Parathyroid adenoma (tissue), 2 donors: ENCODE results near the gene DEDD2.
"Not testable (repeated sequence)": the region's sequence is repeated elsewhere in the genome, so short reads cannot be mapped to it uniquely, and the experiment has no call there.

Source experiments
- H2AFZ ChIP-seq: fragments of 300-600 bp; sonication (generic); one replicate; pipeline ENCODE4 v1.7.0; 2017; ENCODE audit warnings: antibody characterized with exemption, mild to moderate bottlenecking
- H3K27ac ChIP-seq: fragments of 300-600 bp; sonication (generic); one replicate; pipeline ENCODE4 v1.7.0; 2017
- H3K27me3 ChIP-seq: fragments of 300-600 bp; sonication (generic); one replicate; pipeline ENCODE4 v1.7.0; 2017; ENCODE audit warnings: low read length; ENCODE audit not compliant: control insufficient read depth, insufficient read depth
- H3K36me3 ChIP-seq: fragments of 300-600 bp; sonication (generic); one replicate; pipeline ENCODE4 v1.7.0; 2017; ENCODE audit warnings: low read length; ENCODE audit not compliant: control insufficient read depth, insufficient read depth
- H3K4me1 ChIP-seq: fragments of 300-600 bp; sonication (generic); one replicate; pipeline ENCODE4 v1.7.0; 2017; ENCODE audit warnings: control low read depth
- H3K4me2 ChIP-seq: fragments of 300-600 bp; sonication (generic); one replicate; pipeline ENCODE4 v1.7.0; 2017; ENCODE audit warnings: low read length
- H3K4me3 ChIP-seq: fragments of 300-600 bp; sonication (generic); one replicate; pipeline ENCODE4 v1.7.0; 2017; ENCODE audit warnings: low read depth, low read length
- H3K79me2 ChIP-seq: fragments of 300-600 bp; sonication (generic); one replicate; pipeline ENCODE4 v1.7.0; 2017; ENCODE audit warnings: control low read depth
- H3K9ac ChIP-seq: fragments of 300-600 bp; sonication (generic); one replicate; pipeline ENCODE4 v1.7.0; 2017; ENCODE audit warnings: mild to moderate bottlenecking
- H3K9me3 ChIP-seq: fragments of 300-600 bp; sonication (generic); one replicate; pipeline ENCODE4 v1.7.0; 2017; ENCODE audit warnings: low read length; ENCODE audit not compliant: control insufficient read depth
- CTCF ChIP-seq: fragments of 300-600 bp; sonication (generic); IDR thresholded peaks from one replicate; pipeline ENCODE4 v1.7.0; 2017; ENCODE audit warnings: antibody characterized with exemption, mild to moderate bottlenecking
- donor health status: primary hyperparathyroidism.

Gene DEDD2

GRCh38 chr19:42217520-42218437, at the start of gene DEDD2:
Gene DEDD2, minus strand, starts transcription at chr19:42217677. Its CDS starts 670 bp downstream, at chr19:42217007.
- peaks cover 27% of the 10 kb centered on the region for H3K4me1 ChIP-seq
- peak within 1 kb of the TSS; percentile 82 for H3K4me3 ChIP-seq
- no peaks in the 10 kb centered on the region for H3K9me3 ChIP-seq
- peak within 1 kb of the TSS; percentile 82 for H3K4me2 ChIP-seq
- H3K9ac ChIP-seq = peak within 1 kb of the TSS; percentile 40
- H3K79me2 ChIP-seq = peaks cover 81% of the 10 kb centered on the region
- no peaks in the 10 kb centered on the region for H3K36me3 ChIP-seq
- no peaks in the 10 kb centered on the region for H3K27me3 ChIP-seq
- H3K27ac ChIP-seq = peak within 1 kb of the TSS; percentile 74
- TF ChIP-seq CTCF = no peak
- H2AFZ ChIP-seq = peak within 1 kb of the TSS; percentile 62

- not testable (repeated sequence) for H3K36me3 ChIP-seq, H3K4me3 ChIP-seq, H3K27me3 ChIP-seq, H3K9ac ChIP-seq, H3K9me3 ChIP-seq, H3K4me2 ChIP-seq
- peak overlapping the region; percentile 96 for H2AFZ ChIP-seq
- peaks cover 21% of the 10 kb centered on the region for H3K79me2 ChIP-seq
- H3K27ac ChIP-seq = peak overlapping the region; percentile 98
- H3K4me1 ChIP-seq = peaks cover 16% of the 10 kb centered on the region
Measured at GRCh38 chr19:42266928-42267603, 49.6 kb upstream of the DEDD2 start.

GRCh38 chr19:42266105-42266504, 48.6 kb upstream of the DEDD2 start:
- not testable (repeated sequence) for H3K9ac ChIP-seq, H3K4me3 ChIP-seq, H3K27me3 ChIP-seq, H3K9me3 ChIP-seq, H3K27ac ChIP-seq, H3K36me3 ChIP-seq, H2AFZ ChIP-seq, H3K4me2 ChIP-seq
- Histone ChIP-seq H3K4me1 (peaks cover 14% of the 10 kb centered on the region), H3K79me2 (peaks cover 14% of the 10 kb centered on the region)

GRCh38 chr19:42261763-42262162, 44.3 kb upstream of the DEDD2 start:
- no peaks in the 10 kb centered on the region for H3K4me1 ChIP-seq
- no peaks in the 10 kb centered on the region for H3K9me3 ChIP-seq
- no peaks in the 10 kb centered on the region for H3K27me3 ChIP-seq
- no peaks in the 10 kb centered on the region for H3K36me3 ChIP-seq
- no peaks in the 10 kb centered on the region for H3K79me2 ChIP-seq
- no peak overlapping the region for H3K4me2 ChIP-seq
- no peak overlapping the region for H3K27ac ChIP-seq
- TF ChIP-seq CTCF = no peak
- no peak overlapping the region for H3K9ac ChIP-seq
- no peak overlapping the region for H3K4me3 ChIP-seq
- no peak overlapping the region for H2AFZ ChIP-seq

GRCh38 chr19:42257842-42258241, 40.4 kb upstream of the DEDD2 start:
- not testable (repeated sequence) for H3K4me1 ChIP-seq, H3K27ac ChIP-seq

More at GRCh38 chr19:42257842-42258241, 40.4 kb upstream of the DEDD2 start:
- not testable (repeated sequence) for H3K9ac ChIP-seq, H3K79me2 ChIP-seq, H3K4me3 ChIP-seq, H3K4me2 ChIP-seq, H2AFZ ChIP-seq, H3K9me3 ChIP-seq, H3K36me3 ChIP-seq, H3K27me3 ChIP-seq
